BLaER1 treated with 17β-estradiol and CSF1 and Interleukin-3, amounts not matched to agents 10 nM and 100 nM (cell line): ENCODE data around the gene FAAP20.
A peak's percentile ranks its signal among the peaks of the same experiment; 100 is the strongest.

Experiments
- H3K27ac ChIP-seq, 11 experiments: shearing (Covaris generic); formaldehyde crosslinking; 2 replicates each; pipeline ENCODE4 v1.8.1; 2022
- H3K27me3 ChIP-seq, 11 experiments: shearing (Covaris generic); formaldehyde crosslinking; 2 replicates each; pipeline ENCODE4 v1.8.1; 2022
- H3K36me3 ChIP-seq, 11 experiments: shearing (Covaris generic); formaldehyde crosslinking; 2 replicates each; pipeline ENCODE4 v1.8.1; 2022
- H3K4me1 ChIP-seq, 10 experiments: shearing (Covaris generic); formaldehyde crosslinking; 2 replicates each; pipeline ENCODE4 v1.8.1; 2022
- H3K4me2 ChIP-seq, 11 experiments: shearing (Covaris generic); formaldehyde crosslinking; 2 replicates each; pipeline ENCODE4 v1.8.1; 2022
- H3K4me3 ChIP-seq, 10 experiments: shearing (Covaris generic); formaldehyde crosslinking; 2 replicates each; pipeline ENCODE4 v1.8.1; 2022
- H3K9ac ChIP-seq, 11 experiments: shearing (Covaris generic); formaldehyde crosslinking; 2 replicates each; pipeline ENCODE4 v1.8.1; 2022
- H3K9me3 ChIP-seq, 11 experiments: shearing (Covaris generic); formaldehyde crosslinking; replicated peaks in 1 of 11; 2 replicates each; pipeline ENCODE4 v1.8.1; 2022
- H4K20me1 ChIP-seq, 11 experiments: shearing (Covaris generic); formaldehyde crosslinking; 2 replicates each; pipeline ENCODE4 v1.8.1; 2022
- Cebpa-rat ChIP-seq, 11 experiments: shearing (Covaris generic); IDR thresholded peaks; 2 replicates each; pipeline ENCODE4 v1.8.1; 2022

FAAP20 gene

GRCh38 chr1:2232255-2232915 lies 37.8 kb upstream of the FAAP20 start:
- TF ChIP-seq Cebpa-rat (IDR thresholded peaks at IDR 0.05): no peak
- Histone ChIP-seq H3K4me2 (peak overlapping the region; percentile 96 to 100 (median 100)), H4K20me1 (peaks cover 82 to 89% (median 88%) of the 10 kb centered on the region in 11 experiments), H3K9ac (peak overlapping the region; percentile 78 to 92 (median 87)), H3K27ac (peak overlapping the region in 10 of 11 experiments; percentile 23 to 97 (median 93); a peak in 19 of 22 replicates), H3K36me3 (peaks cover 0 to 55% (median 18%) of the 10 kb centered on the region in 11 experiments; a peak in 13 of 22 replicates), H3K9me3 (no peaks in the 10 kb centered on the region), H3K4me3 (peak overlapping the region in 9 of 10 experiments; percentile 79 to 98 (median 89); a peak in 18 of 20 replicates), H3K4me1 (peaks cover 72 to 87% (median 81%) of the 10 kb centered on the region in 10 experiments), H3K27me3 (peaks cover 0 to 19% (median 16%) of the 10 kb centered on the region in 11 experiments; a peak in 10 of 22 replicates)

- Histone ChIP-seq H3K27ac (peak overlapping the region; percentile 13 to 97 (median 93); a peak in 20 of 22 replicates), H3K4me1 (peaks cover 71 to 87% (median 81%) of the 10 kb centered on the region in 10 experiments), H3K36me3 (peaks cover 0 to 48% (median 18%) of the 10 kb centered on the region in 11 experiments; a peak in 13 of 22 replicates), H3K4me2 (peak overlapping the region; percentile 96 to 100 (median 100)), H3K27me3 (peaks cover 0 to 26% (median 23%) of the 10 kb centered on the region in 11 experiments; a peak in 17 of 22 replicates), H4K20me1 (peaks cover 75 to 87% (median 81%) of the 10 kb centered on the region in 11 experiments), H3K9me3 (no peaks in the 10 kb centered on the region), H3K9ac (peak overlapping the region; percentile 78 to 92 (median 87)), H3K4me3 (peak overlapping the region; percentile 59 to 98 (median 88))
- no peak for TF ChIP-seq Cebpa-rat (IDR thresholded peaks at IDR 0.05)
Observed at GRCh38 chr1:2231532-2232254, 37.1 kb upstream of the FAAP20 start.

GRCh38 chr1:2230781-2231531 lies 36.4 kb upstream of the FAAP20 start:
- Histone ChIP-seq H4K20me1 (peaks cover 68 to 83% (median 73%) of the 10 kb centered on the region in 11 experiments), H3K4me1 (peaks cover 71 to 87% (median 80%) of the 10 kb centered on the region in 10 experiments)

GRCh38 chr1:2229911-2230731 lies 35.5 kb upstream of the FAAP20 start:
- Histone ChIP-seq H3K27me3 (peaks cover 0 to 36% (median 31%) of the 10 kb centered on the region in 11 experiments; a peak in 17 of 22 replicates), H3K9ac (peak overlapping the region; percentile 78 to 92 (median 87)), H3K27ac (peak overlapping the region; percentile 11 to 97 (median 80); a peak in 20 of 22 replicates), H3K4me1 (peaks cover 71 to 81% (median 78%) of the 10 kb centered on the region in 10 experiments), H3K9me3 (no peaks in the 10 kb centered on the region), H3K4me3 (peak overlapping the region; percentile 59 to 98 (median 88)), H3K36me3 (peaks cover 0 to 39% (median 18%) of the 10 kb centered on the region in 11 experiments; a peak in 10 of 22 replicates), H4K20me1 (peaks cover 59 to 75% (median 65%) of the 10 kb centered on the region in 11 experiments), H3K4me2 (peak overlapping the region; percentile 96 to 100 (median 100))
- TF ChIP-seq Cebpa-rat (IDR thresholded peaks at IDR 0.05): no peak

More at GRCh38 chr1:2230781-2231531, 36.4 kb upstream of the FAAP20 start:
- peak overlapping the region; percentile 59 to 98 (median 88) for H3K4me3 ChIP-seq
- H3K4me2 ChIP-seq: peak overlapping the region; percentile 96 to 100 (median 100)
- peaks cover 0 to 44% (median 18%) of the 10 kb centered on the region in 11 experiments; a peak in 11 of 22 replicates for H3K36me3 ChIP-seq
- H3K9me3 ChIP-seq: no peaks in the 10 kb centered on the region
- no peak for TF ChIP-seq Cebpa-rat (IDR thresholded peaks at IDR 0.05)
- H3K27ac ChIP-seq: peak overlapping the region; percentile 13 to 97 (median 93); a peak in 18 of 22 replicates
- peaks cover 0 to 34% (median 30%) of the 10 kb centered on the region in 11 experiments; a peak in 17 of 22 replicates for H3K27me3 ChIP-seq
- H3K9ac ChIP-seq: peak overlapping the region; percentile 78 to 92 (median 87)

GRCh38 chr1:2229037-2229864 lies 34.7 kb upstream of the FAAP20 start:
- Histone ChIP-seq H3K36me3 (peaks cover 0 to 39% (median 18%) of the 10 kb centered on the region in 11 experiments; a peak in 10 of 22 replicates), H3K9me3 (no peaks in the 10 kb centered on the region), H3K27me3 (peaks cover 0 to 36% (median 31%) of the 10 kb centered on the region in 11 experiments; a peak in 17 of 22 replicates), H3K9ac (peak overlapping the region; percentile 78 to 92 (median 87)), H3K4me2 (peak overlapping the region; percentile 96 to 100 (median 100)), H3K4me3 (peak overlapping the region; percentile 59 to 98 (median 88)), H4K20me1 (peaks cover 56 to 66% (median 57%) of the 10 kb centered on the region in 11 experiments), H3K4me1 (peaks cover 63 to 80% (median 74%) of the 10 kb centered on the region in 10 experiments), H3K27ac (peak overlapping the region; percentile 41 to 97 (median 80); a peak in 21 of 22 replicates)
- no peak for TF ChIP-seq Cebpa-rat (IDR thresholded peaks at IDR 0.05)

GRCh38 chr1:2228694-2229036 lies 34.1 kb upstream of the FAAP20 start:
- H3K9me3 ChIP-seq: no peaks in the 10 kb centered on the region
- no peak for TF ChIP-seq Cebpa-rat (IDR thresholded peaks at IDR 0.05)
- H3K27ac ChIP-seq: peak overlapping the region; percentile 41 to 97 (median 80); a peak in 20 of 22 replicates
- peaks cover 51 to 60% (median 51%) of the 10 kb centered on the region in 11 experiments for H4K20me1 ChIP-seq
- H3K36me3 ChIP-seq: peaks cover 0 to 39% (median 18%) of the 10 kb centered on the region in 11 experiments; a peak in 10 of 22 replicates
- H3K4me2 ChIP-seq: peak overlapping the region; percentile 96 to 100 (median 100)
- H3K4me1 ChIP-seq: peaks cover 58 to 80% (median 72%) of the 10 kb centered on the region in 10 experiments
- H3K27me3 ChIP-seq: peaks cover 0 to 36% (median 31%) of the 10 kb centered on the region in 11 experiments; a peak in 17 of 22 replicates
- H3K4me3 ChIP-seq: peak overlapping the region; percentile 59 to 98 (median 88)
- H3K9ac ChIP-seq: peak overlapping the region; percentile 78 to 92 (median 87)
